ENCODE results near the gene PYGM. TPM values are rescaled to one million over a fixed set of nuclear protein-coding genes. Genes with fewer than 3 reads are reported as not detected.

The PYGM gene
- total RNA-seq, 1 experiment from 2014 or later: 1.4 TPM

GRCh38 chr11:64734811-64735724 lies 24.7 kb downstream of the PYGM start:
- Histone ChIP-seq H3K27me3 (replicated peaks; ENCODE audit: control insufficient read depth, insufficient read depth, low read length) (no peaks in the 10 kb centered on the region), H3K4me1 (no peaks in the 10 kb centered on the region), H3K36me3 (ENCODE audit: control insufficient read depth, insufficient read depth, low read length) (no peaks in the 10 kb centered on the region), H3K4me3 (ENCODE audit: low read depth, low read length) (no peak overlapping the region), H3K9me3 (no peaks in the 10 kb centered on the region)
- CTCF ChIA-PET: interaction anchor here (1.2 kb wide), 1 partner anchor 46 kb away, joined by 6 read pairs; no protein-coding TSS in a partner anchor
- H3K4me3 Mint-ChIP-seq (ENCODE audit: unreplicated experiment): no peak overlapping the region
- no TSS peak for BruUV-seq (replicated peaks)
- POLR2A ChIA-PET: interaction anchor here (0.5 kb wide), 1 partner anchor 641 kb away, joined by 5 read pairs; no protein-coding TSS in a partner anchor
- no peaks in the 10 kb centered on the region for H3K27me3 Mint-ChIP-seq (ENCODE audit: insufficient read depth, unreplicated experiment)
- no peaks in the 10 kb centered on the region for H3K4me1 Mint-ChIP-seq (ENCODE audit: low read depth, unreplicated experiment)
- no peaks in the 10 kb centered on the region for H3K9me3 Mint-ChIP-seq (ENCODE audit: unreplicated experiment)
- no peak for TF ChIP-seq CTCF (IDR thresholded peaks at IDR 0.05; ENCODE audit: insufficient read depth in 1 of 2, low read depth in 1 of 2, low read length in 1 of 2, severe bottlenecking in 1 of 2, unreplicated experiment in 1 of 2)
- H3K36me3 Mint-ChIP-seq (ENCODE audit: insufficient read depth, unreplicated experiment): peaks cover 7% of the 10 kb centered on the region
- H3K27ac Mint-ChIP-seq (ENCODE audit: unreplicated experiment): no peak overlapping the region
- intact Hi-C loops (cut with micrococcal nuclease; ENCODE audit: unreplicated experiment): no loop called here
- DNase-seq: no peak

- intact Hi-C loops (cut with micrococcal nuclease; ENCODE audit: unreplicated experiment): no loop called here
- Mint-ChIP-seq H3K4me1 (ENCODE audit: low read depth, unreplicated experiment) (no peaks in the 10 kb centered on the region), H3K36me3 (ENCODE audit: insufficient read depth, unreplicated experiment) (no peaks in the 10 kb centered on the region), H3K4me3 (ENCODE audit: unreplicated experiment) (no peak overlapping the region), H3K9me3 (ENCODE audit: unreplicated experiment) (no peaks in the 10 kb centered on the region), H3K27ac (ENCODE audit: unreplicated experiment) (no peak overlapping the region), H3K27me3 (ENCODE audit: insufficient read depth, unreplicated experiment) (no peaks in the 10 kb centered on the region)
- CTCF ChIA-PET: no interaction called here
- no peaks in the 10 kb centered on the region for H3K36me3 ChIP-seq (ENCODE audit: control insufficient read depth, insufficient read depth, low read length)
- H3K27me3 ChIP-seq (replicated peaks; ENCODE audit: control insufficient read depth, insufficient read depth, low read length): no peaks in the 10 kb centered on the region
- POLR2A ChIA-PET: no interaction called here
- H3K9me3 ChIP-seq: no peaks in the 10 kb centered on the region
- BruUV-seq (replicated peaks): no TSS peak
- no peak for DNase-seq
- no peaks in the 10 kb centered on the region for H3K4me1 ChIP-seq
- no peak for TF ChIP-seq CTCF (IDR thresholded peaks at IDR 0.05; ENCODE audit: insufficient read depth in 1 of 2, low read depth in 1 of 2, low read length in 1 of 2, severe bottlenecking in 1 of 2, unreplicated experiment in 1 of 2)
- H3K4me3 ChIP-seq (ENCODE audit: low read depth, low read length): no peak overlapping the region
Observed at GRCh38 chr11:64731601-64732000, 28.2 kb downstream of the PYGM start.

- Histone ChIP-seq H3K9me3 (no peaks in the 10 kb centered on the region), H3K4me1 (peaks cover 7% of the 10 kb centered on the region), H3K4me3 (ENCODE audit: low read depth, low read length) (no peak overlapping the region), H3K27me3 (replicated peaks; ENCODE audit: control insufficient read depth, insufficient read depth, low read length) (no peaks in the 10 kb centered on the region), H3K36me3 (ENCODE audit: control insufficient read depth, insufficient read depth, low read length) (no peaks in the 10 kb centered on the region)
- no peak for TF ChIP-seq CTCF (IDR thresholded peaks at IDR 0.05; ENCODE audit: insufficient read depth in 1 of 2, low read depth in 1 of 2, low read length in 1 of 2, severe bottlenecking in 1 of 2, unreplicated experiment in 1 of 2)
- no peaks in the 10 kb centered on the region for H3K9me3 Mint-ChIP-seq (ENCODE audit: unreplicated experiment)
- intact Hi-C loops (cut with micrococcal nuclease; ENCODE audit: unreplicated experiment): no loop called here
- ChIA-PET POLR2A (no interaction called here), CTCF (no interaction called here)
- no peaks in the 10 kb centered on the region for H3K27me3 Mint-ChIP-seq (ENCODE audit: insufficient read depth, unreplicated experiment)
- no TSS peak for BruUV-seq (replicated peaks)
- no peak overlapping the region for H3K4me3 Mint-ChIP-seq (ENCODE audit: unreplicated experiment)
- no peak overlapping the region for H3K27ac Mint-ChIP-seq (ENCODE audit: unreplicated experiment)
- peaks cover 9% of the 10 kb centered on the region for H3K4me1 Mint-ChIP-seq (ENCODE audit: low read depth, unreplicated experiment)
- DNase-seq: peak in 1 of 2 experiments; percentile 50
- no peaks in the 10 kb centered on the region for H3K36me3 Mint-ChIP-seq (ENCODE audit: insufficient read depth, unreplicated experiment)
Observed at GRCh38 chr11:64729851-64730382, 29.9 kb downstream of the PYGM start.

All from Caco-2 (cell line).